Measurements from ENCODE around the gene KLHL26. TPM values are rescaled to one million over a fixed set of nuclear protein-coding genes. Genes with fewer than 3 reads are reported as not detected.

Gene KLHL26
- total RNA-seq, 4 donors from 2014 or later: 7.0 to 15.7 (median 7.6) TPM

GRCh38 chr19:18669883-18670282 is 33.1 kb downstream of the KLHL26 start:
- TF ChIP-seq EP300 (IDR thresholded peaks at IDR 0.05; ENCODE audit: low read depth) (no peak), POLR2A (IDR thresholded peaks at IDR 0.05) (no peak), CTCF (IDR thresholded peaks at IDR 0.05) (no peak), POLR2AphosphoS5 (IDR thresholded peaks at IDR 0.05) (no peak)
- in situ Hi-C loops (cut with MboI; ENCODE audit: low pct_ligation_motif_present in 1 of 4, low pct_unique_long_range_greater_than_20kb in 1 of 4, low sequenced_read_pairs in 3 of 4): no loop called here
- H3K4me1 ChIP-seq: peaks cover 0 to 7% (median 5%) of the 10 kb centered on the region in 4 donors
- no peaks in the 10 kb centered on the region for H3K27me3 ChIP-seq
- no peak overlapping the region for H3K27ac ChIP-seq
- DNase-seq: no peak
- no peaks in the 10 kb centered on the region for H3K9me3 ChIP-seq
- WGBS, 2 donors (ENCODE audit: low coverage in 1 of 2): 90 to 96% methylated on average over 8 to 11 of the region's 11 CpGs
- intact Hi-C loops (cut with DNase I; ENCODE audit: low total_unique reads): no loop called here
- peaks cover 0 to 24% (median 10%) of the 10 kb centered on the region in 4 donors for H3K36me3 ChIP-seq
- no peak overlapping the region for H3K4me3 ChIP-seq

- Histone ChIP-seq H3K27ac (no peak overlapping the region), H3K27me3 (no peaks in the 10 kb centered on the region), H3K9me3 (no peaks in the 10 kb centered on the region), H3K4me1 (peaks cover 0 to 7% (median 5%) of the 10 kb centered on the region in 4 donors), H3K36me3 (peaks cover 0 to 24% (median 10%) of the 10 kb centered on the region in 4 donors), H3K4me3 (no peak overlapping the region)
- TF ChIP-seq POLR2A (IDR thresholded peaks at IDR 0.05) (no peak), POLR2AphosphoS5 (IDR thresholded peaks at IDR 0.05) (no peak), EP300 (IDR thresholded peaks at IDR 0.05; ENCODE audit: low read depth) (no peak), CTCF (IDR thresholded peaks at IDR 0.05) (no peak)
- 80 to 88% methylated on average over 8 to 13 of the region's 13 CpGs for WGBS, 2 donors (ENCODE audit: low coverage in 1 of 2)
- no peak for DNase-seq
- in situ Hi-C loops (cut with MboI; ENCODE audit: low pct_ligation_motif_present in 1 of 4, low pct_unique_long_range_greater_than_20kb in 1 of 4, low sequenced_read_pairs in 3 of 4): no loop called here
- intact Hi-C loops (cut with DNase I; ENCODE audit: low total_unique reads): no loop called here
Observed at GRCh38 chr19:18670312-18670711, 33.5 kb downstream of the KLHL26 start.

GRCh38 chr19:18671303-18672043 is 34.6 kb downstream of the KLHL26 start:
- H3K4me3 ChIP-seq: no peak overlapping the region
- no peak for DNase-seq
- intact Hi-C loops (cut with DNase I; ENCODE audit: low total_unique reads): no loop called here
- peaks cover 0 to 24% (median 10%) of the 10 kb centered on the region in 4 donors for H3K36me3 ChIP-seq
- peak overlapping the region in 1 of 4 donors; percentile 55 for H3K27ac ChIP-seq
- H3K9me3 ChIP-seq: no peaks in the 10 kb centered on the region
- TF ChIP-seq CTCF (IDR thresholded peaks at IDR 0.05) (no peak), EP300 (IDR thresholded peaks at IDR 0.05; ENCODE audit: low read depth) (no peak), POLR2AphosphoS5 (IDR thresholded peaks at IDR 0.05) (no peak), POLR2A (IDR thresholded peaks at IDR 0.05) (no peak)
- 89 to 98% methylated on average over 7 to 35 of the region's 35 CpGs for WGBS, 2 donors (ENCODE audit: low coverage in 1 of 2)
- H3K27me3 ChIP-seq: no peaks in the 10 kb centered on the region
- in situ Hi-C loops (cut with MboI; ENCODE audit: low pct_ligation_motif_present in 1 of 4, low pct_unique_long_range_greater_than_20kb in 1 of 4, low sequenced_read_pairs in 3 of 4): no loop called here
- H3K4me1 ChIP-seq: peaks cover 0 to 7% (median 3%) of the 10 kb centered on the region in 4 donors

GRCh38 chr19:18672044-18672451 is 35.2 kb downstream of the KLHL26 start:
- in situ Hi-C loops (cut with MboI; ENCODE audit: low pct_ligation_motif_present in 1 of 4, low pct_unique_long_range_greater_than_20kb in 1 of 4, low sequenced_read_pairs in 3 of 4): no loop called here
- intact Hi-C loops (cut with DNase I; ENCODE audit: low total_unique reads): no loop called here
- 88% methylated on average over 24 of the region's 24 CpGs; no CpG with 5 or more reads in 1 of the 2 donors for WGBS, 2 donors (ENCODE audit: low coverage in 1 of 2)
- DNase-seq: no peak
- Histone ChIP-seq H3K27me3 (no peaks in the 10 kb centered on the region), H3K4me3 (no peak overlapping the region), H3K4me1 (peaks cover 0 to 7% (median 3%) of the 10 kb centered on the region in 4 donors), H3K27ac (peak overlapping the region in 3 of 4 donors; percentile 7 to 55 (median 33)), H3K9me3 (no peaks in the 10 kb centered on the region), H3K36me3 (peaks cover 0 to 24% (median 10%) of the 10 kb centered on the region in 4 donors)
- TF ChIP-seq EP300 (IDR thresholded peaks at IDR 0.05; ENCODE audit: low read depth) (no peak), POLR2A (IDR thresholded peaks at IDR 0.05) (no peak)

Data from transverse colon (tissue), 4 donors.